Caco-2 (cell line): ENCODE measurements around the gene PAX4. TPM values are rescaled to one million over a fixed set of nuclear protein-coding genes. Genes with fewer than 3 reads are reported as not detected.
A peak's percentile ranks its signal among the peaks of the same experiment; 100 is the strongest.

Experiments
- BruUV-seq: library from RNA; stranded (reverse); fragments of 400-500 nt; replicated peaks from 2 replicates; lab custom pipeline; 2021; lab: Mats Ljungman, UMichigan
- CTCF ChIA-PET: fragments of 300-600 bp; sonication (Branson Sonifier 250); formaldehyde crosslinking; loops from one replicate; lab custom pipeline; 2022; ENCODE audit warnings: antibody characterized with exemption; lab: Charles Lee
- POLR2A ChIA-PET: fragments of 300-600 bp; sonication (Branson Sonifier 250); formaldehyde crosslinking; loops from one replicate; lab custom pipeline; 2022; ENCODE audit warnings: antibody characterized with exemption; lab: Charles Lee
- DNase-seq, 2 experiments: peaks; one replicate each; pipeline versions ENCODE4 v3.0.0 to v3.0.0-alpha.2; 2020 to 2022
- H3K27me3 ChIP-seq: replicated peaks from 2 replicates; pipeline ENCODE4 v1.6.0; 2011; ENCODE audit warnings: low read length; ENCODE audit not compliant: control insufficient read depth, insufficient read depth
- H3K36me3 ChIP-seq: 2 replicates; pipeline ENCODE4 v1.5.1; 2011; ENCODE audit warnings: low read length; ENCODE audit not compliant: control insufficient read depth, insufficient read depth
- H3K4me1 ChIP-seq: fragments of 250-450 bp; sonication (Bioruptor Pico); 2 replicates; pipeline ENCODE4 v1.5.1; 2020; ENCODE audit warnings: mild to moderate bottlenecking
- H3K4me3 ChIP-seq: 2 replicates; pipeline ENCODE4 v1.5.1; 2011; ENCODE audit warnings: low read depth, mild to moderate bottlenecking, control low read depth, low read length
- H3K9me3 ChIP-seq: fragments of 250-450 bp; sonication (Bioruptor Pico); 2 replicates; pipeline ENCODE4 v1.5.1; 2020; ENCODE audit warnings: mild to moderate bottlenecking, moderate library complexity
- H3K27ac Mint-ChIP-seq: one replicate; pipeline ENCODE4 v1.8.0; 2022; ENCODE audit warnings: mixed read lengths; ENCODE audit not compliant: unreplicated experiment
- H3K27me3 Mint-ChIP-seq: one replicate; pipeline ENCODE4 v1.8.0; 2022; ENCODE audit warnings: mixed read lengths; ENCODE audit not compliant: insufficient read depth, unreplicated experiment
- H3K36me3 Mint-ChIP-seq: one replicate; pipeline ENCODE4 v1.8.0; 2022; ENCODE audit warnings: mild to moderate bottlenecking, mixed read lengths; ENCODE audit not compliant: insufficient read depth, unreplicated experiment
- H3K4me1 Mint-ChIP-seq: one replicate; pipeline ENCODE4 v1.8.0; 2022; ENCODE audit warnings: low read depth, mixed read lengths; ENCODE audit not compliant: unreplicated experiment
- H3K4me3 Mint-ChIP-seq: one replicate; pipeline ENCODE4 v1.8.0; 2022; ENCODE audit warnings: mild to moderate bottlenecking, moderate library complexity, mixed read lengths; ENCODE audit not compliant: unreplicated experiment
- H3K9me3 Mint-ChIP-seq: one replicate; pipeline ENCODE4 v1.8.0; 2022; ENCODE audit warnings: mixed read lengths; ENCODE audit not compliant: unreplicated experiment
- CTCF ChIP-seq, 2 experiments: fragments of 200-600 bp in 1 of 2; IDR thresholded peaks; 1 replicate in 1 of 2; 2 replicates in 1 of 2; pipeline versions ENCODE4 v1.5.1 to v1.8.0; 2011 to 2022; ENCODE audit warnings: antibody characterized with exemption in 1 of 2, control low read depth in 1 of 2, inconsistent platforms in 1 of 2, low read depth in 1 of 2, low read length in 1 of 2, mild to moderate bottlenecking in 1 of 2, moderate library complexity in 1 of 2; ENCODE audit not compliant: insufficient read depth in 1 of 2, severe bottlenecking in 1 of 2, unreplicated experiment in 1 of 2
- intact Hi-C: fragments of 100-400 bp; cut with micrococcal nuclease; formaldehyde crosslinking; loops from one replicate; pipeline ENCODE4 v1.10.0; 2022; ENCODE audit not compliant: unreplicated experiment
- total RNA-seq: library from RNA; stranded (reverse); gene quantifications from 2 replicates; pipeline ENCODE4 v1.2.3, GENCODE V29; 2022

The PAX4 gene
- total RNA-seq, 1 experiment from 2014 or later: not detected

GRCh38 chr7:127632276-127632910 lies 14.5 kb upstream of the PAX4 start:
- no peaks in the 10 kb centered on the region for H3K9me3 ChIP-seq
- intact Hi-C loops: no loop called here
- BruUV-seq: no TSS peak
- no peak for TF ChIP-seq CTCF (IDR thresholded peaks at IDR 0.05; ENCODE audit: insufficient read depth in 1 of 2, low read depth in 1 of 2, low read length in 1 of 2, severe bottlenecking in 1 of 2, unreplicated experiment in 1 of 2)
- Mint-ChIP-seq H3K4me1 (peaks cover 10% of the 10 kb centered on the region), H3K27me3 (peaks cover 5% of the 10 kb centered on the region), H3K36me3 (no peaks in the 10 kb centered on the region), H3K27ac (no peak overlapping the region), H3K9me3 (no peaks in the 10 kb centered on the region), H3K4me3 (no peak overlapping the region)
- H3K4me1 ChIP-seq: peaks cover 13% of the 10 kb centered on the region
- ChIA-PET CTCF (no interaction called here), POLR2A (no interaction called here)
- H3K4me3 ChIP-seq: no peak overlapping the region
- no peaks in the 10 kb centered on the region for H3K27me3 ChIP-seq
- no peak for DNase-seq
- no peaks in the 10 kb centered on the region for H3K36me3 ChIP-seq

DNA sequence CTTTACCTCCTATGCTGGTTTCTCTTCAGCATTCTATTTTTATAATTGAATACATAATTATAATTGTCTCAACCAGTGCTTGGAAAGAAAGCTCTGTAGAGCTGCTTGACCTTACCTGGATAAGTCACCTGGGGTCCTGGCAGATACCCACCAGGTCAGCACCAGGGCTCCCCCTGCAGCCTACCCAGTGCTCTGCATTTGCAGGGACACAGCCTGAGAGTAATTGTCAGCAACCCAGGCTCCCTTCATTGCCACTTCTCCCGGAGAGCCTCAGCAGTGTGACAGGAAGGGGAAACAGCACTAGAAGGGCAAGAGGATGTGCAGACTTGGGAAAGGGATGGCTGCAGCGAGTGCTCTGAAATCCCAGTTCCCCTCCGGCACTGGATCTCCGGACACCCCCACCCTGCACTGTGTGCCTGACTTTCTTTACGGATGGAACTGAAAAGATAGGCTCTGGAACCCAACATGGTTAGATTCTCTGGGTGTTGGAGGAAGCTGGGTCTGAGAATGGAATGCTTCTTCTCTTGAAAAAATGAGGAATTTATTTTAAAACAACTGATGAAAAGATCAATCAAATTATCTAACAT lies 11.4 kb upstream of the PAX4 start:
- ChIA-PET CTCF (interaction anchor here (0.6 to 1.4 kb wide), 9 partner anchors 8 to 124 kb away, joined by 3 to 8 read pairs (median 3); partner anchors contain the start of gene ARF5), POLR2A (interaction anchor here (1.4 kb wide), 1 partner anchor 41 kb away, joined by 4 read pairs; the partner anchor contains the start of gene ARF5)
- H3K27me3 Mint-ChIP-seq: peaks cover 8% of the 10 kb centered on the region
- peak; percentile 74 to 82 for DNase-seq
- no peaks in the 10 kb centered on the region for H3K9me3 Mint-ChIP-seq
- BruUV-seq: no TSS peak
- Histone ChIP-seq H3K9me3 (no peaks in the 10 kb centered on the region), H3K4me1 (no peaks in the 10 kb centered on the region), H3K36me3 (no peaks in the 10 kb centered on the region), H3K4me3 (no peak overlapping the region), H3K27me3 (no peaks in the 10 kb centered on the region)
- H3K36me3 Mint-ChIP-seq: no peaks in the 10 kb centered on the region
- peak; percentile 68 to 82 for TF ChIP-seq CTCF (IDR thresholded peaks at IDR 0.05; ENCODE audit: insufficient read depth in 1 of 2, low read depth in 1 of 2, low read length in 1 of 2, severe bottlenecking in 1 of 2, unreplicated experiment in 1 of 2)
- intact Hi-C loops: loop anchor here (1.0 to 2.0 kb wide), 4 partner anchors 21 to 125 kb away; partner anchors contain the start of gene ARF5
- no peak overlapping the region for H3K27ac Mint-ChIP-seq
- no peak overlapping the region for H3K4me3 Mint-ChIP-seq
- no peaks in the 10 kb centered on the region for H3K4me1 Mint-ChIP-seq

DNA sequence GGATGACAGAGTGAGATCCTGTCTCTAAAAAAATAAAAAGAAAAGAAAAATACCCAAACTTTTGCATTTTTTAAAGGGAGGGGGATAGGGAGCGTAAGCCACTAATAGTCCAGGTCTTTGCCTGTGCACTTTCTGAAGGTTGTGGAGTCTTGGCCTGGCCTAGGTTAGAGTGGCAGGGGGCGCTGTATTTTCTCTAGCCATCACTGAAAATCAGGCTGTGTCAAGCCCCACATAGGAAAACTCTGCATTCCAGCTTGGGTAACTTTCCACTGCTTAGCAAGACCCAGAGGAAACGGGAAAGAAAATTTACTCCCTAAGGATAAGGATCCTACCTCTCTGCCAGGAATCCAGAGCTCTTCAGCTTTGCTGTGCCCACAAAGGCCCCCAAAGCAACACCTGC lies 10.5 kb upstream of the PAX4 start:
- H3K9me3 Mint-ChIP-seq: no peaks in the 10 kb centered on the region
- intact Hi-C loops: loop anchor here (2.0 kb wide), 3 partner anchors 22 to 124 kb away; no protein-coding TSS in a partner anchor
- POLR2A ChIA-PET: interaction anchor here (0.9 to 1.4 kb wide), 2 partner anchors 40 to 44 kb away, joined by 3 to 4 read pairs; partner anchors contain the start of genes ARF5 and GCC1

More for the DNA sequence above, 10.5 kb upstream of the PAX4 start:
- Mint-ChIP-seq H3K4me3 (no peak overlapping the region), H3K36me3 (no peaks in the 10 kb centered on the region), H3K27me3 (peaks cover 8% of the 10 kb centered on the region), H3K27ac (no peak overlapping the region), H3K4me1 (no peaks in the 10 kb centered on the region)
- peak in 1 of 2 experiments; percentile 29 for DNase-seq
- peak in 1 of 2 experiments; percentile 21 for TF ChIP-seq CTCF (IDR thresholded peaks at IDR 0.05; ENCODE audit: insufficient read depth in 1 of 2, low read depth in 1 of 2, low read length in 1 of 2, severe bottlenecking in 1 of 2, unreplicated experiment in 1 of 2)
- CTCF ChIA-PET: interaction anchor here (0.8 to 1.0 kb wide), 2 partner anchors 114 to 123 kb away, joined by 3 to 4 read pairs; no protein-coding TSS in a partner anchor
- no peaks in the 10 kb centered on the region for H3K36me3 ChIP-seq
- H3K4me3 ChIP-seq: no peak overlapping the region
- no TSS peak for BruUV-seq
- H3K9me3 ChIP-seq: no peaks in the 10 kb centered on the region
- H3K27me3 ChIP-seq: no peaks in the 10 kb centered on the region
- no peaks in the 10 kb centered on the region for H3K4me1 ChIP-seq
